H1 (cell line): ENCODE measurements around the gene CORO1C. TPM values are rescaled to one million over a fixed set of nuclear protein-coding genes. Genes with fewer than 3 reads are reported as not detected.

Experiments used
- CBX8 ChIP-seq: fragments of 300-800, 300-1000 bp; sonication (generic); IDR thresholded peaks from 2 replicates; pipeline ENCODE4 v1.7.1; 2016; ENCODE audit warnings: low read depth, low read length, borderline replicate concordance
- EZH2 ChIP-seq: fragments of 200-600 bp; sonication (generic); IDR thresholded peaks from 2 replicates; pipeline ENCODE4 v1.7.1; 2012; ENCODE audit warnings: low read depth, mild to moderate bottlenecking, moderate library complexity, low read length, inconsistent platforms; ENCODE audit not compliant: severe bottlenecking
- HDAC2 ChIP-seq, 2 experiments: fragments of 300-600 bp in 1 of 2; sonication (generic) in 1 of 2; IDR thresholded peaks; 2 replicates each; pipeline ENCODE4 v1.6.1; 2011 to 2012; ENCODE audit warnings: low read depth in 2 of 2, low read length in 2 of 2, mild to moderate bottlenecking in 2 of 2, moderate library complexity in 2 of 2, borderline replicate concordance in 1 of 2, inconsistent platforms in 1 of 2
- SP1 ChIP-seq: IDR thresholded peaks from 2 replicates; pipeline ENCODE4 v1.6.1; 2011; ENCODE audit warnings: low read depth, low read length
- polyA plus RNA-seq, 7 experiments: library from polyadenylated mRNA; depleted of rRNA in 3 of 7; stranded (reverse) in 5 of 7; unstranded in 2 of 7; fragments of >200 nt in 5 of 7; fragments of 200-250 nt in 2 of 7; gene quantifications; 1 replicate in 5 of 7; 2 replicates in 1 of 7; 4 replicates in 1 of 7; pipeline versions ENCODE4 v1.2.1 to v1.2.3, GENCODE V29; 2011 to 2013; ENCODE audit warnings: missing spikeins in 2 of 7, mixed read lengths in 2 of 7
- total RNA-seq: library from RNA; stranded (reverse); fragmentation: NEBNext Ultra II Directional; extraction: Animal tissue kit (Norgen Biotek cat#: 25700); gene quantifications from 2 replicates; pipeline ENCODE4 v1.2.1, GENCODE V29; 2021

CORO1C gene
- total and polyA plus RNA-seq, 2 of the 8 experiments (the other 6 are each of a cell fraction or from before 2014, with no cell fraction given), result 72.7 to 120 TPM

GRCh38 chr12:108727868-108728735, 3.2 kb downstream of the CORO1C start (continued):
- TF ChIP-seq CBX8, result no peak
- no peak for TF ChIP-seq SP1
- TF ChIP-seq EZH2, result no peak
- TF ChIP-seq HDAC2 (IDR thresholded peaks at IDR 0.05; ENCODE audit: borderline replicate concordance in 1 of 2, low read depth in 2 of 2, low read length in 2 of 2), result no peak
